Measurements from ENCODE around the gene GATA5. TPM values are rescaled to one million over a fixed set of nuclear protein-coding genes. Genes with fewer than 3 reads are reported as not detected.
A peak's percentile ranks its signal among the peaks of the same experiment; 100 is the strongest.

The GATA5 gene
- total and polyA plus RNA-seq, 10 of the 15 experiments (the other 5 are each of a cell fraction or from before 2014, with no cell fraction given) = not detected

- H3K9ac ChIP-seq (ENCODE audit: control insufficient read depth, insufficient read depth, low read length) = no peak overlapping the region
- no peak for ATAC-seq
Measured at GRCh38 chr20:62511915-62512610, 36.3 kb upstream of the GATA5 start.

More at GRCh38 chr20:62511915-62512610, 36.3 kb upstream of the GATA5 start:
- intact Hi-C loops (cut with micrococcal nuclease; ENCODE audit: unreplicated experiment) = no loop called here
- no peak overlapping the region for H3K4me3 ChIP-seq
- POLR2A ChIA-PET = no interaction called here
- no peaks in the 10 kb centered on the region for H4K20me1 ChIP-seq (ENCODE audit: control insufficient read depth, insufficient read depth)
- SMC1A ChIA-PET (ENCODE audit: uncharacterized antibody, unreplicated experiment) = interaction anchor here (0.7 kb wide), 1 partner anchor 76 kb away, joined by 3 read pairs; no protein-coding TSS in a partner anchor
- H3K4me2 ChIP-seq (ENCODE audit: control insufficient read depth, insufficient read depth) = no peak overlapping the region
- CTCF ChIA-PET = no interaction called here
- no peak for FAIRE-seq
- H3K27ac ChIP-seq (ENCODE audit: control insufficient read depth, insufficient read depth) = no peak overlapping the region
- 27% methylated on average over 24 of the region's 24 CpGs for whole genome bisulfite sequencing (ENCODE audit: insufficient coverage, insufficient replicate concordance, low lambda C conversion rate, missing lambda C conversion rate)
- RAD21 ChIA-PET (ENCODE audit: unreplicated experiment) = interaction anchor here (1.2 kb wide), 1 partner anchor 140 kb away, joined by 3 read pairs; no protein-coding TSS in a partner anchor
- no peaks in the 10 kb centered on the region for H3K4me1 ChIP-seq (ENCODE audit: control insufficient read depth, insufficient read depth, low read length)
- DNase-seq (ENCODE audit: low read depth, low spot score) = no peak
- in situ Hi-C loops (cut with MboI) = no loop called here
- H2AFZ ChIP-seq (ENCODE audit: control insufficient read depth, low read depth, low read length) = no peak overlapping the region
- peaks cover 5 to 13% of the 10 kb centered on the region in 2 experiments; a peak in 2 of 4 replicates for H3K27me3 ChIP-seq (replicated peaks in 1 of 2; ENCODE audit: control insufficient read depth in 2 of 2, insufficient read depth in 2 of 2, low read length in 1 of 2)
- H3K36me3 ChIP-seq (ENCODE audit: control insufficient read depth in 2 of 2, insufficient read depth in 2 of 2, low read length in 1 of 2) = no peaks in the 10 kb centered on the region
- no TSS peak for BruUV-seq (replicated peaks)
- H3K79me2 ChIP-seq (ENCODE audit: control insufficient read depth, insufficient read depth, low read length) = no peaks in the 10 kb centered on the region
- TF ChIP-seq POU2F2 (IDR thresholded peaks at IDR 0.05; ENCODE audit: borderline replicate concordance, low read depth, low read length) (no peak), CTCF (IDR thresholded peaks at IDR 0.05 in 2 of 3, conservative IDR thresholded peaks at IDR 0.05 in 1 of 3; ENCODE audit: control insufficient read depth in 2 of 3, extremely low read depth in 1 of 3, insufficient read depth in 1 of 3, low read depth in 3 of 3, low read length in 3 of 3) (0 out of 6 replicates have a peak, but pooled peaks of 1 of the 3 experiments have one; percentile 2)
- H3K9me3 ChIP-seq (replicated peaks; ENCODE audit: control insufficient read depth, insufficient read depth, low read length) = no peaks in the 10 kb centered on the region
